HepG2 (cell line): ENCODE measurements around the gene BRIP1. TPM values are rescaled to one million over a fixed set of nuclear protein-coding genes. Genes with fewer than 3 reads are reported as not detected.
A peak's percentile ranks its signal among the peaks of the same experiment; 100 is the strongest.

Source experiments
- ARID5B ChIP-seq: IDR thresholded peaks from 2 replicates; pipeline ENCODE4 v1.4.0; 2020; ENCODE audit warnings: mild to moderate bottlenecking, missing genetic modification reagents
- MIXL1 ChIP-seq: IDR thresholded peaks from 2 replicates; pipeline ENCODE4 v1.6.1; 2016
- SMC3 ChIP-seq: IDR thresholded peaks from 2 replicates; pipeline ENCODE4 v1.6.1; 2011; ENCODE audit warnings: low read length, improper control_type of control experiment
- STAG1 ChIP-seq: sonication (generic); formaldehyde crosslinking; IDR thresholded peaks from 2 replicates; pipeline ENCODE4 v1.4.0; 2020; ENCODE audit warnings: missing genetic modification reagents
- polyA plus RNA-seq, 8 experiments: library from polyadenylated mRNA; depleted of rRNA in 3 of 8; stranded (reverse) in 7 of 8; unstranded in 1 of 8; fragments of >200 nt; fragmentation: Illumina TruSeq in 4 of 8; extraction: Trizol in 4 of 8; gene quantifications; 2 replicates each; pipeline versions ENCODE4 v1.2.1 to v1.2.3, GENCODE V29; 2011 to 2016; ENCODE audit warnings: low read depth in 4 of 8, missing spikeins in 1 of 8, mixed read lengths in 1 of 8; ENCODE audit not compliant: insufficient read depth in 1 of 8
- total RNA-seq, 5 experiments: library from RNA; depleted of rRNA; stranded (reverse); fragments of >200 nt; fragmentation: Illumina TruSeq; extraction: Trizol; gene quantifications; 2 replicates each; pipeline ENCODE4 v1.2.3, GENCODE V29; 2016; ENCODE audit warnings: low read depth in 1 of 5
- TF ChIP-seq, protein P1 (sequence below): sonication (generic); formaldehyde crosslinking; IDR thresholded peaks from 2 replicates; pipeline ENCODE4 v1.5.1; 2020; ENCODE audit warnings: mild to moderate bottlenecking, missing genetic modification reagents
- TF ChIP-seq, protein P2 (sequence below): IDR thresholded peaks from 2 replicates; pipeline ENCODE4 v1.6.1; 2018; ENCODE audit warnings: missing genetic modification reagents, mild to moderate bottlenecking, missing compliant biosample characterization
- TF ChIP-seq, protein P3 (sequence below): sonication (generic); formaldehyde crosslinking; IDR thresholded peaks from 2 replicates; pipeline ENCODE4 v1.8.0; 2022; ENCODE audit warnings: mild to moderate bottlenecking, missing genetic modification reagents, moderate library complexity
- TF ChIP-seq, protein P4 (sequence below): IDR thresholded peaks from 2 replicates; pipeline ENCODE4 v1.6.1; 2016; ENCODE audit warnings: mild to moderate bottlenecking

BRIP1 gene
- total and polyA plus RNA-seq, 2 of the 13 experiments (the other 11 are each of a cell fraction or from before 2014, with no cell fraction given), result 3.8 to 27.7 TPM

- TF ChIP-seq, protein P1, sequence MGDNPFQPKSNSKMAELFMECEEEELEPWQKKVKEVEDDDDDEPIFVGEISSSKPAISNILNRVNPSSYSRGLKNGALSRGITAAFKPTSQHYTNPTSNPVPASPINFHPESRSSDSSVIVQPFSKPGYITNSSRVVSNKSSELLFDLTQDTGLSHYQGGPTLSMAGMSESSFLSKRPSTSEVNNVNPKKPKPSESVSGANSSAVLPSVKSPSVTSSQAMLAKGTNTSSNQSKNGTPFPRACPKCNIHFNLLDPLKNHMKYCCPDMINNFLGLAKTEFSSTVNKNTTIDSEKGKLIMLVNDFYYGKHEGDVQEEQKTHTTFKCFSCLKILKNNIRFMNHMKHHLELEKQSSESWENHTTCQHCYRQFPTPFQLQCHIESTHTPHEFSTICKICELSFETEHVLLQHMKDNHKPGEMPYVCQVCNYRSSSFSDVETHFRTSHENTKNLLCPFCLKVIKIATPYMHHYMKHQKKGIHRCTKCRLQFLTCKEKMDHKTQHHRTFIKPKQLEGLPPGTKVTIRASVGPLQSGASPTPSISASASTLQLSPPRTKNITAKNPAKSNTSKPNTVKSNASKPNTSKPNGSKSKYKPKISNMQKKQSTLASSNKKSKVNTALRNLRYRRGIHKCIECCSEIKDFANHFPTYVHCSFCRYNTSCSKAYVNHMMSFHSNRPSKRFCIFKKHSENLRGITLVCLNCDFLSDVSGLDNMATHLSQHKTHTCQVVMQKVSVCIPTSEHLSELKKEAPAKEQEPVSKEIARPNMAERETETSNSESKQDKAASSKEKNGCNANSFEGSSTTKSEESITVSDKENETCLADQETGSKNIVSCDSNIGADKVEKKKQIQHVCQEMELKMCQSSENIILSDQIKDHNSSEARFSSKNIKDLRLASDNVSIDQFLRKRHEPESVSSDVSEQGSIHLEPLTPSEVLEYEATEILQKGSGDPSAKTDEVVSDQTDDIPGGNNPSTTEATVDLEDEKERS (CRISPR knock-in tag), result no peak
- TF ChIP-seq SMC3 (peak; percentile 93), ARID5B (CRISPR knock-in tag) (peak; percentile 32; the same call in 1 of the 2 replicates), MIXL1 (CRISPR knock-in tag) (peak; percentile 30; the same call in 1 of the 2 replicates), STAG1 (CRISPR knock-in tag) (peak; percentile 98)
- TF ChIP-seq, protein P2, sequence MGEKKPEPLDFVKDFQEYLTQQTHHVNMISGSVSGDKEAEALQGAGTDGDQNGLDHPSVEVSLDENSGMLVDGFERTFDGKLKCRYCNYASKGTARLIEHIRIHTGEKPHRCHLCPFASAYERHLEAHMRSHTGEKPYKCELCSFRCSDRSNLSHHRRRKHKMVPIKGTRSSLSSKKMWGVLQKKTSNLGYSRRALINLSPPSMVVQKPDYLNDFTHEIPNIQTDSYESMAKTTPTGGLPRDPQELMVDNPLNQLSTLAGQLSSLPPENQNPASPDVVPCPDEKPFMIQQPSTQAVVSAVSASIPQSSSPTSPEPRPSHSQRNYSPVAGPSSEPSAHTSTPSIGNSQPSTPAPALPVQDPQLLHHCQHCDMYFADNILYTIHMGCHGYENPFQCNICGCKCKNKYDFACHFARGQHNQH (CRISPR knock-in tag), result no peak
- TF ChIP-seq, protein P3, sequence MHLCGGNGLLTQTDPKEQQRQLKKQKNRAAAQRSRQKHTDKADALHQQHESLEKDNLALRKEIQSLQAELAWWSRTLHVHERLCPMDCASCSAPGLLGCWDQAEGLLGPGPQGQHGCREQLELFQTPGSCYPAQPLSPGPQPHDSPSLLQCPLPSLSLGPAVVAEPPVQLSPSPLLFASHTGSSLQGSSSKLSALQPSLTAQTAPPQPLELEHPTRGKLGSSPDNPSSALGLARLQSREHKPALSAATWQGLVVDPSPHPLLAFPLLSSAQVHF (CRISPR knock-in tag), result no peak
- TF ChIP-seq, protein P4, sequence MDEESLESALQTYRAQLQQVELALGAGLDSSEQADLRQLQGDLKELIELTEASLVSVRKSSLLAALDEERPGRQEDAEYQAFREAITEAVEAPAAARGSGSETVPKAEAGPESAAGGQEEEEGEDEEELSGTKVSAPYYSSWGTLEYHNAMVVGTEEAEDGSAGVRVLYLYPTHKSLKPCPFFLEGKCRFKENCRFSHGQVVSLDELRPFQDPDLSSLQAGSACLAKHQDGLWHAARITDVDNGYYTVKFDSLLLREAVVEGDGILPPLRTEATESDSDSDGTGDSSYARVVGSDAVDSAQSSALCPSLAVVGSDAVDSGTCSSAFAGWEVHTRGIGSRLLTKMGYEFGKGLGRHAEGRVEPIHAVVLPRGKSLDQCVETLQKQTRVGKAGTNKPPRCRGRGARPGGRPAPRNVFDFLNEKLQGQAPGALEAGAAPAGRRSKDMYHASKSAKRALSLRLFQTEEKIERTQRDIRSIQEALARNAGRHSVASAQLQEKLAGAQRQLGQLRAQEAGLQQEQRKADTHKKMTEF (CRISPR knock-in tag), result 0 out of 2 replicates have a peak, but pooled peaks have one; percentile 28
Measured at GRCh38 chr17:61635913-61636432, 227.4 kb downstream of the BRIP1 start (continued).
